Mesendoderm (in vitro differentiated cells): ENCODE measurements around the gene CYTH3.

Source experiments
- DNase-seq: peaks from one replicate; pipeline ENCODE4 v3.0.0; 2013
- H2AK5ac ChIP-seq: 2 replicates; pipeline ENCODE4 v1.6.1; 2013; ENCODE audit warnings: low read length, inconsistent platforms
- H2BK120ac ChIP-seq: 2 replicates; pipeline ENCODE4 v1.6.1; 2013; ENCODE audit warnings: low read depth, mild to moderate bottlenecking, low read length, moderate library complexity, mixed read lengths
- H2BK15ac ChIP-seq: replicated peaks from 2 replicates; pipeline ENCODE4 v1.6.1; 2013; ENCODE audit warnings: low read depth, mild to moderate bottlenecking, moderate library complexity
- H2BK5ac ChIP-seq: 2 replicates; pipeline ENCODE4 v1.6.1; 2013; ENCODE audit warnings: low read length, inconsistent platforms
- H3K18ac ChIP-seq: 2 replicates; pipeline ENCODE4 v1.6.1; 2013; ENCODE audit warnings: mild to moderate bottlenecking, low read length, mixed read lengths
- H3K23ac ChIP-seq: one replicate; pipeline ENCODE4 v1.6.1; 2013; ENCODE audit warnings: low read length
- H3K27ac ChIP-seq: 2 replicates; pipeline ENCODE4 v1.5.1; 2013; ENCODE audit warnings: low read depth, mild to moderate bottlenecking, inconsistent platforms, low read length, moderate library complexity
- H3K27me3 ChIP-seq: 2 replicates; pipeline ENCODE4 v1.6.1; 2013; ENCODE audit warnings: low read length, control low read depth, mild to moderate bottlenecking, inconsistent platforms; ENCODE audit not compliant: insufficient read depth, poor library complexity
- H3K36me3 ChIP-seq: 2 replicates; pipeline ENCODE4 v1.6.1; 2013; ENCODE audit warnings: low read length, inconsistent platforms; ENCODE audit not compliant: control insufficient read depth, insufficient read depth
- H3K4ac ChIP-seq: one replicate; pipeline ENCODE4 v1.6.1; 2013; ENCODE audit warnings: low read depth, mild to moderate bottlenecking, low read length, moderate library complexity
- H3K4me1 ChIP-seq: 2 replicates; pipeline ENCODE4 v1.6.1; 2013; ENCODE audit warnings: low read depth, low read length, inconsistent platforms; ENCODE audit not compliant: control insufficient read depth
- H3K4me2 ChIP-seq: 2 replicates; pipeline ENCODE4 v1.6.1; 2013; ENCODE audit warnings: low read length
- H3K4me3 ChIP-seq: 2 replicates; pipeline ENCODE4 v1.5.1; 2013; ENCODE audit warnings: mild to moderate bottlenecking, low read length
- H3K56ac ChIP-seq: one replicate; pipeline ENCODE4 v1.6.1; 2013; ENCODE audit warnings: low read length
- H3K79me1 ChIP-seq: 2 replicates; pipeline ENCODE4 v1.6.1; 2013; ENCODE audit warnings: low read length, inconsistent platforms
- H3K79me2 ChIP-seq: 2 replicates; pipeline ENCODE4 v1.6.1; 2013; ENCODE audit warnings: mild to moderate bottlenecking, low read length; ENCODE audit not compliant: control insufficient read depth, insufficient read depth
- H3K9ac ChIP-seq: 2 replicates; pipeline ENCODE4 v1.6.1; 2013; ENCODE audit warnings: low read length, inconsistent platforms
- H4K5ac ChIP-seq: one replicate; pipeline ENCODE4 v1.6.1; 2013; ENCODE audit warnings: low read length
- H4K8ac ChIP-seq: one replicate; pipeline ENCODE4 v1.6.1; 2013; ENCODE audit warnings: low read depth, mild to moderate bottlenecking, control low read depth, low read length, moderate library complexity
- WGBS: extraction: QIAGEN DNeasy Blood & Tissue Kit; methylation state at CpG from one replicate; pipeline ENCODE4 v1.1.7; 2013; ENCODE audit warnings: low lambda C conversion rate, missing lambda C conversion rate; ENCODE audit not compliant: insufficient coverage; ENCODE audit errors: extremely low coverage; 5-methylcytosine and 5-hydroxymethylcytosine counted together

Gene CYTH3

DNA sequence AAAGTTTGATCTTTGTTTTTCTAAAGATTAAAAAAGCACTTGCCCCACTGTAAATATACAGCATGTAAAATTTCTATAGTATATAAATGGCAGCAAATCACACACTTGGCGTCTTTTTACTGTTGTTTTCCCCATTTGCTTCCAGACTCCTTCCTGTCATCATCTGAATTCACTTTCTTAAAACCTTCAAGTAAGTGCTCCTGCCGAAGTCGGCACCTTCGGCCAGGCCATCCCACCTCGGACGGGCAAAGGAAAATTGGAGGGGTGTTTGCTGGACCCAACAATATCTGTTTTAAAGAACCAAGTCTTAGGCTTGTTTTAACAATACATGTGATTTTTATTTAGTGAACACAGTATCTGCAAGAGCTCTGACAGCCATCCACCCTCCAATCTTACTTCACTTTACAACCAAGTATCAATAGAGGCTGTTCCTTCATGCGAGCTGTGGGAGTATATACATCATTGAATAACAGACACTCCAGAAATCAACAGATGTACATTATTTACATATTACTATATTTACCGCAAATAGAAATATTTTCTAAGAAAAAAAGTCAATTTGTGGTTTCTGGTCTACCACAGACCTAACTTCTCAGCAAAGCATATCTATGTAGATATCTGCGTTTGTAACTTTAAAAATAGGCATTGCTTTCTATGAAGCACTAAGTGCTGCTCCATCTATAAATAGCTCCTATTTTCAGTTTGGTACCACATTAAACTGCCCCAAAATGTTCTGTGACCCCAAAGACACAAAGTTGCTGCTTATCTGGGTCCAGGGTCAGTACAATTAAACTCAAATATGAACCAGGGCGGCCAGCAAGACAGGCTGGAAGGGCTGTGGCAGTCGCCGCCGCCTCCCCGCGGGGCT lies 110.7 kb downstream of the CYTH3 start:
- Histone ChIP-seq H3K56ac (no peak overlapping the region), H4K5ac (no peak overlapping the region), H3K36me3 (peaks cover 4% of the 10 kb centered on the region), H3K79me2 (no peaks in the 10 kb centered on the region), H2BK15ac (no peak overlapping the region), H3K23ac (no peak overlapping the region), H4K8ac (no peak overlapping the region), H3K4me3 (no peak overlapping the region), H3K4me2 (no peak overlapping the region), H3K9ac (no peak overlapping the region), H2BK5ac (no peak overlapping the region), H3K4me1 (no peaks in the 10 kb centered on the region), H3K27me3 (no peaks in the 10 kb centered on the region), H2BK120ac (no peak overlapping the region), H3K4ac (no peak overlapping the region), H2AK5ac (no peak overlapping the region), H3K27ac (no peak overlapping the region), H3K79me1 (no peaks in the 10 kb centered on the region), H3K18ac (no peak overlapping the region)
- no peak for DNase-seq
- WGBS = no CpG with 5 or more reads among the region's 15 CpGs

DNA sequence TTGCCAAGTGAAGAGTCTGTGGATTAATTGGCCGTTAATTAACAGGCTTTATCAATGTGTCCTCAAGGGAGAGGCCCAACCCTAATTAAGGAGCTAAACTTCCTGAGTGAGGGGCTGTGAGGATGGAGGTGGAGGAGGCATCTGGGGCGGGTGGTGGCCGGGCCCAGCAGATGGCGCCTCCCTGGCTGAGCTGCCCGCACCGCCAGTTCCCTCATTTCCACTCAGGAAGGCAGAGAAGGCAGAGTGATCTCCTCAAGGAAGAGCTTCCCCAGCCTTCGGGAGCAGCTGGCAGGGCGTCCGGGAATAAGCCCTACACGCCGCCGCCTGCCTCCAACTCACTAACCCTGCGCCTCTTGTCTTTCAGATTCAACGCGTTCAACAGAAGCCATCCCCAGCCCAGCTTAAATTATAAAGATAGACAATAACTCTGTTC lies 112.2 kb downstream of the CYTH3 start:
- Histone ChIP-seq H4K5ac (no peak overlapping the region), H3K4ac (no peak overlapping the region), H3K4me1 (no peaks in the 10 kb centered on the region), H3K27me3 (no peaks in the 10 kb centered on the region), H3K79me2 (no peaks in the 10 kb centered on the region), H3K18ac (no peak overlapping the region), H3K27ac (no peak overlapping the region), H2BK5ac (no peak overlapping the region), H3K56ac (no peak overlapping the region), H2AK5ac (no peak overlapping the region), H3K36me3 (peaks cover 4% of the 10 kb centered on the region), H2BK120ac (no peak overlapping the region), H3K4me2 (no peak overlapping the region), H3K4me3 (no peak overlapping the region), H3K9ac (no peak overlapping the region), H2BK15ac (no peak overlapping the region), H3K79me1 (no peaks in the 10 kb centered on the region), H3K23ac (no peak overlapping the region), H4K8ac (no peak overlapping the region)
- no CpG with 5 or more reads among the region's 15 CpGs for WGBS
- peak; percentile 73 for DNase-seq

DNA sequence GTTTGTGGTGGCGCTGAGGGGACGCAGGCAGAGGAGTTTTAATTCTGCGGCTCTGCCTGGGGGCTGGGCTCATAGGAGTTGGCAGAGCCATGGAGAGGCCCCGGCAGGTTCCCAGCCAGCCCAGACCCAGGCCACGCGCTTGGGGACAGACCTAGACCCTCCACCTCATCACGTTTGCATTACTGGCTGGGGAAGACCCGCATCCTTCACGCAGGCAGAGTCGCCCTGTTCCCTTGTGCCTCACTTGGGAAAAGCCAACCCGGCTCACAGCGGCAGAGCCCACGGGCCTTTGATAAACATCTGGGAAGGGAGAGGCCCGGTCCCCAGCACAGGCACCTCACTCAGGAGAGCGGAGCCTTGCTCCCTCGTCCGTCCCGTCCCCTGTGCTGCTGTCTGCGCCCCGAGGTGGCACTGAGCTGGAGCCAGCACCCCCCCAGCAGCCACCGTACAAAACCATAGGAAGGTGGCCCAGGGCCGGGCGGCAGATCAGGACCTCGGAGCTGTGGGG lies 112.8 kb downstream of the CYTH3 start:
- no CpG with 5 or more reads among the region's 24 CpGs for WGBS
- no peak overlapping the region for H3K27ac ChIP-seq

DNA sequence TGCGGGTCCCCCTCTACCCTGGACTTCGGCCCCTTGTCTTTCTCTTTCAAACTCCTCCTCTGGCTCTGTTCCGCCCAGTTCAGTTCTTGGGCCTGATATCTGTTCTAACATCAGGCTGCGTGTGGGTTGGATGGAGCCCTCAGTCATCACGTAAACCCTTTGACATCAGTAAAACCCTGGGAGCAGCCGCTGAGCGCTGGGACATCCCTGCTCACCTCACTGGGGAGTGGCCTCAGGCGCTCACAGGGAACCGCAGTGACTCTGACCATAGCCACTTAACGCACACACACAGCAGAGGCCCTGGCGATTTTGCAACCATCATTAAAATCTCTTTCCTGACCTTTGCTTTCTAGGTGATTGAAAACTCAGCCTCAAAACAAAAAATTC lies 113.3 kb downstream of the CYTH3 start:
- H3K9ac ChIP-seq = no peak overlapping the region
- peaks cover 4% of the 10 kb centered on the region for H3K36me3 ChIP-seq
- H3K4me3 ChIP-seq = no peak overlapping the region

More for the DNA sequence above, 112.8 kb downstream of the CYTH3 start:
- Histone ChIP-seq H3K27me3 (no peaks in the 10 kb centered on the region), H3K4me3 (no peak overlapping the region), H3K79me1 (no peaks in the 10 kb centered on the region), H4K8ac (no peak overlapping the region), H3K23ac (no peak overlapping the region), H2BK5ac (no peak overlapping the region), H2BK120ac (no peak overlapping the region), H3K36me3 (peaks cover 4% of the 10 kb centered on the region), H2BK15ac (no peak overlapping the region), H3K56ac (no peak overlapping the region), H2AK5ac (no peak overlapping the region), H3K4ac (no peak overlapping the region), H3K18ac (no peak overlapping the region), H3K9ac (no peak overlapping the region), H3K79me2 (no peaks in the 10 kb centered on the region), H4K5ac (no peak overlapping the region), H3K4me2 (no peak overlapping the region), H3K4me1 (no peaks in the 10 kb centered on the region)
- DNase-seq = no peak

DNA sequence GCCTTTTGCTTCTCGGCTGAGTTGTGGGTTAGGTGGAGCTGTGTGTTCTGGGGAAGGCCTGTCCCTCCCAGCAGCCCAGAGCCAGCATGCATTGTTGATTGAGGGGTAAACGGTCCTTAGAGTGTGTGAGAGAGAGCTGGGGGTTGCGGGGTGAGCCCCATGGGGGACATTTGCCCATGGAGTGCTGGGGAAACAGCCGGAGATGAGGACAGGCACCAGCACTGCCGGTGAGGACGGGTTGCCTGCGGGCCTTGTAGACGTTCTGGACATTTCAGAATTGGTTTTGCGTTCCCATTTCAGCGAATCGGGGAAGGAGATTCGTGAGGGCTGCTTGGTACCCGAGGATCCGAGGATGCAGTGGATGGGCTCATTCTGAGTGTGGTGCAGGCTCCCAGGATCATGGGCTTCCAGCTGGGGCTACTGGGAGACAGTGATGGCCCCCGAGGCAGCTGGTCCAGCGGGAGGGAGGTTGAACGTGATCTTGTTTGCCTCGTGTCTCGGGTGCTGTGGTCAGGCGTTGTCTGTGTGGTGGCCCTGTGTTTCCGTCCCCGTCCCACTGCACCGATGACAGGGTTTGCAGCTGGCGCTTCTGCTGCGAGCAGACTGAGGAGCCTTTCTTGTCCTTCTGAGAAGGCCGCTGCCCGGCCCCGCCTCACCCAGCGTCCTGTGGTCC lies 113.9 kb downstream of the CYTH3 start:
- Histone ChIP-seq H4K8ac (no peak overlapping the region), H3K4ac (no peak overlapping the region), H3K27ac (no peak overlapping the region), H3K4me1 (no peaks in the 10 kb centered on the region), H3K9ac (no peak overlapping the region), H2BK15ac (no peak overlapping the region), H3K36me3 (peaks cover 4% of the 10 kb centered on the region), H3K56ac (no peak overlapping the region), H3K79me2 (no peaks in the 10 kb centered on the region), H3K4me3 (no peak overlapping the region), H3K79me1 (no peaks in the 10 kb centered on the region), H2BK120ac (no peak overlapping the region), H3K23ac (no peak overlapping the region), H3K4me2 (no peak overlapping the region), H2AK5ac (no peak overlapping the region), H2BK5ac (no peak overlapping the region), H3K27me3 (no peaks in the 10 kb centered on the region), H3K18ac (no peak overlapping the region), H4K5ac (no peak overlapping the region)
- WGBS = no CpG with 5 or more reads among the region's 29 CpGs
- no peak for DNase-seq

More for the DNA sequence above, 113.3 kb downstream of the CYTH3 start:
- no peak overlapping the region for H2BK15ac ChIP-seq
- no peak overlapping the region for H2BK120ac ChIP-seq
- H4K5ac ChIP-seq = no peak overlapping the region
- no peak overlapping the region for H3K56ac ChIP-seq
- no peak overlapping the region for H2AK5ac ChIP-seq
- H3K27me3 ChIP-seq = no peaks in the 10 kb centered on the region
- no peaks in the 10 kb centered on the region for H3K79me2 ChIP-seq
- no peak overlapping the region for H3K23ac ChIP-seq
- H3K4me2 ChIP-seq = no peak overlapping the region
- no peak overlapping the region for H3K4ac ChIP-seq
- H2BK5ac ChIP-seq = no peak overlapping the region
- no CpG with 5 or more reads among the region's 11 CpGs for WGBS
- H4K8ac ChIP-seq = no peak overlapping the region
- H3K18ac ChIP-seq = no peak overlapping the region
- no peaks in the 10 kb centered on the region for H3K4me1 ChIP-seq
- no peak overlapping the region for H3K27ac ChIP-seq
- DNase-seq = no peak
- H3K79me1 ChIP-seq = no peaks in the 10 kb centered on the region
